ENCODE data around the gene ASRGL1.

DNA sequence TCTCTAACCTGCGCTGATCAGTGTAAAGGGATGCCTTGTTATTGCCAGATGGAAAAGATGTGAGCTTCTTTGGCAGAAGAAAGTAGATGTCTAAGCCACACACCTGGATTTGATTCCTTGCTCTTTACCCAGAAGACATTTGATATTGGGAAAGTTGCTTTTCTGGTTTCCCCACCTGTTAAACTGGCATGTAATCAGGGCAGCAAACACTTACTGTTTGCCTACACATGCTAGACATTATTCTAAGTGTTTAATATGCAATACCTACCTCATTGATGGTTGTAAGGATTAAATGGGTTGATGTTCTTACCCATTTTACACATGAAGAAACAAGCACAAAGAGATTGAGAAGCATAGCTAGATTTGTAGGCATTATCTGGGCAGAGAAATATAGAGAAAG lies 16.6 kb downstream of the ASRGL1 start:
- no peak for TF ChIP-seq POLR2A (IDR thresholded peaks at IDR 0.05)
- TF ChIP-seq, protein P1, sequence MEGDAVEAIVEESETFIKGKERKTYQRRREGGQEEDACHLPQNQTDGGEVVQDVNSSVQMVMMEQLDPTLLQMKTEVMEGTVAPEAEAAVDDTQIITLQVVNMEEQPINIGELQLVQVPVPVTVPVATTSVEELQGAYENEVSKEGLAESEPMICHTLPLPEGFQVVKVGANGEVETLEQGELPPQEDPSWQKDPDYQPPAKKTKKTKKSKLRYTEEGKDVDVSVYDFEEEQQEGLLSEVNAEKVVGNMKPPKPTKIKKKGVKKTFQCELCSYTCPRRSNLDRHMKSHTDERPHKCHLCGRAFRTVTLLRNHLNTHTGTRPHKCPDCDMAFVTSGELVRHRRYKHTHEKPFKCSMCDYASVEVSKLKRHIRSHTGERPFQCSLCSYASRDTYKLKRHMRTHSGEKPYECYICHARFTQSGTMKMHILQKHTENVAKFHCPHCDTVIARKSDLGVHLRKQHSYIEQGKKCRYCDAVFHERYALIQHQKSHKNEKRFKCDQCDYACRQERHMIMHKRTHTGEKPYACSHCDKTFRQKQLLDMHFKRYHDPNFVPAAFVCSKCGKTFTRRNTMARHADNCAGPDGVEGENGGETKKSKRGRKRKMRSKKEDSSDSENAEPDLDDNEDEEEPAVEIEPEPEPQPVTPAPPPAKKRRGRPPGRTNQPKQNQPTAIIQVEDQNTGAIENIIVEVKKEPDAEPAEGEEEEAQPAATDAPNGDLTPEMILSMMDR (IDR thresholded peaks at IDR 0.05), result no peak
- no peak for TF ChIP-seq POLR2AphosphoS5 (IDR thresholded peaks at IDR 0.05)

Measured in breast epithelium (tissue), 3 donors.